Left lung (tissue), 10 donors: ENCODE results near the gene FGFRL1. TPM values are rescaled to one million over a fixed set of nuclear protein-coding genes. Genes with fewer than 3 reads are reported as not detected.
A peak's percentile ranks its signal among the peaks of the same experiment; 100 is the strongest.

Experiments used
- ATAC-seq: fragments of 200-7000 bp; cut with Tn5 transposase; one replicate; pipeline ENCODE4 v1.9.1; 2020; ENCODE audit warnings: moderate library complexity
- DNase-seq, 4 donors: peaks; one replicate each; pipeline ENCODE4 v3.0.0-alpha.2; 2013 to 2020
- H3K27ac ChIP-seq, 2 donors: fragments of 200-600 bp; sonication (generic) in 1 of 2; one replicate each; pipeline versions ENCODE4 v1.5.0 to v1.8.0; 2020 to 2021
- H3K27me3 ChIP-seq, 2 donors: fragments of 200-600 bp; sonication (generic) in 1 of 2; one replicate each; pipeline versions ENCODE4 v1.5.0 to v1.8.0; 2020 to 2021
- H3K36me3 ChIP-seq, 2 donors: fragments of 200-600 bp; sonication (generic) in 1 of 2; one replicate each; pipeline versions ENCODE4 v1.5.0 to v1.8.0; 2020 to 2021
- H3K4me1 ChIP-seq, 2 donors: fragments of 200-600 bp; one replicate each; pipeline ENCODE4 v1.8.0; 2021
- H3K4me3 ChIP-seq, 2 donors: fragments of 200-600 bp; sonication (generic) in 1 of 2; one replicate each; pipeline versions ENCODE4 v1.5.0 to v1.8.0; 2020 to 2021; ENCODE audit warnings: mild to moderate bottlenecking in 1 of 2
- H3K9me3 ChIP-seq, 2 donors: fragments of 200-600 bp; sonication (generic) in 1 of 2; one replicate each; pipeline versions ENCODE4 v1.5.0 to v1.8.0; 2020 to 2021
- intact Hi-C, 2 donors: fragments of 100-400 bp; cut with DNase I; formaldehyde crosslinking; loops; one replicate each; pipeline versions ENCODE4 v1.11.2 to v1.14.2; 2022
- polyA plus RNA-seq, 6 donors: library from polyadenylated mRNA; unstranded; fragments of 120-200 nt; gene quantifications; one replicate each; pipeline ENCODE4 v1.2.1, GENCODE V29; 2013; ENCODE audit not compliant: insufficient read length in 6 of 6
- total RNA-seq, 2 donors: library from RNA; stranded (reverse); fragmentation: NEBNext Ultra II Directional; extraction: Animal tissue kit (Norgen Biotek cat#: 25700); gene quantifications; one replicate each; pipeline ENCODE4 v1.2.1, GENCODE V29; 2021
- TF ChIP-seq, protein P1 (sequence below), 2 donors: fragments of 200-600 bp; sonication (generic) in 1 of 2; IDR thresholded peaks; one replicate each; pipeline versions ENCODE4 v1.5.0 to v1.8.0; 2021; ENCODE audit warnings: antibody characterized with exemption in 2 of 2
- donor health status: DM: no; HTN: yes; CAD: no.
- donor health status: DM: no; HTN: no; CAD: no.

Gene FGFRL1
- total and polyA plus RNA-seq, 8 donors, result 16.3 to 31.2 (median 21.3) TPM

DNA sequence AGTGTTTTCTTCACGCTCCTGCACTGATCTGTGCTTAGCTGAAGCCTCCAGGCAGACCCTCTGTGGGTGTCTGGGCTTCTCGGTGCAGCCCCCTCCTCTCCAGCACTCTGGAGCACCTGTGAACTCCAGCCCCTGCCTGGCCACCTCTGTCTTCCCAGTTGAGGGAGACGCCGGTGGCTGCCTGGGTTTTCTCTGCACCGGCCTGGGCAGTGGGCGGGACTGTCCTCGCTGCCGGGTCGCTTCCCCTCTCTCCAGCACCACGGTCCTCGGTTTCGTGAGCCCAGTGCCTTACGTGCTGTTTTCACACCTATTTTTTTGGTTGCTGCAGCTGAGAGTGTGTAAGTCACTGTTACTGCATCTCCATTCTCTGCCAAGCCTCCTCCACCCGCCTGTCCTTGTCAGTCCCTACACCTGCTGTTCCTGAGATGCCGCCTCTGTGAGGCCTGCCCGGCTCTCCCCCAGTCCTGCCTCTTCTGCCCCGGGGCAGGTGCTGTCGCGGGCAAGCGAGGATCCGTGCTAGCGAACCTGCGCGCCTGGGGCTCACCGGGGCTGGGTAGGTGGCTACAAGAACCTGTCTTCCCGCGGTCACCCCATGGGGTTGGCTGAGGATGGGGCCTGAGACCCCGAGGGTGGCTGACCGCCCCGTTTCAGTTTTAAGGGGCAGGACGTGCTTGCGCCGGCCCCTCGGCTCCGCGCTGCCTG is 2.4 kb upstream of the FGFRL1 start:
- ATAC-seq (peak; percentile 2), DNase-seq (peak in 1 of 4 donors; percentile 59)
- intact Hi-C loops, result no loop called here
- peaks cover 31 to 72% of the 10 kb centered on the region in 2 donors for H3K27me3 ChIP-seq
- H3K4me1 ChIP-seq, result peaks cover 15 to 29% of the 10 kb centered on the region in 2 donors
- no peaks in the 10 kb centered on the region for H3K9me3 ChIP-seq
- TF ChIP-seq, protein P1, sequence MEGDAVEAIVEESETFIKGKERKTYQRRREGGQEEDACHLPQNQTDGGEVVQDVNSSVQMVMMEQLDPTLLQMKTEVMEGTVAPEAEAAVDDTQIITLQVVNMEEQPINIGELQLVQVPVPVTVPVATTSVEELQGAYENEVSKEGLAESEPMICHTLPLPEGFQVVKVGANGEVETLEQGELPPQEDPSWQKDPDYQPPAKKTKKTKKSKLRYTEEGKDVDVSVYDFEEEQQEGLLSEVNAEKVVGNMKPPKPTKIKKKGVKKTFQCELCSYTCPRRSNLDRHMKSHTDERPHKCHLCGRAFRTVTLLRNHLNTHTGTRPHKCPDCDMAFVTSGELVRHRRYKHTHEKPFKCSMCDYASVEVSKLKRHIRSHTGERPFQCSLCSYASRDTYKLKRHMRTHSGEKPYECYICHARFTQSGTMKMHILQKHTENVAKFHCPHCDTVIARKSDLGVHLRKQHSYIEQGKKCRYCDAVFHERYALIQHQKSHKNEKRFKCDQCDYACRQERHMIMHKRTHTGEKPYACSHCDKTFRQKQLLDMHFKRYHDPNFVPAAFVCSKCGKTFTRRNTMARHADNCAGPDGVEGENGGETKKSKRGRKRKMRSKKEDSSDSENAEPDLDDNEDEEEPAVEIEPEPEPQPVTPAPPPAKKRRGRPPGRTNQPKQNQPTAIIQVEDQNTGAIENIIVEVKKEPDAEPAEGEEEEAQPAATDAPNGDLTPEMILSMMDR (IDR thresholded peaks at IDR 0.05), result no peak
- peak overlapping the region; percentile 39 to 53 for H3K4me3 ChIP-seq
- no peaks in the 10 kb centered on the region for H3K36me3 ChIP-seq
- no peak overlapping the region for H3K27ac ChIP-seq

DNA sequence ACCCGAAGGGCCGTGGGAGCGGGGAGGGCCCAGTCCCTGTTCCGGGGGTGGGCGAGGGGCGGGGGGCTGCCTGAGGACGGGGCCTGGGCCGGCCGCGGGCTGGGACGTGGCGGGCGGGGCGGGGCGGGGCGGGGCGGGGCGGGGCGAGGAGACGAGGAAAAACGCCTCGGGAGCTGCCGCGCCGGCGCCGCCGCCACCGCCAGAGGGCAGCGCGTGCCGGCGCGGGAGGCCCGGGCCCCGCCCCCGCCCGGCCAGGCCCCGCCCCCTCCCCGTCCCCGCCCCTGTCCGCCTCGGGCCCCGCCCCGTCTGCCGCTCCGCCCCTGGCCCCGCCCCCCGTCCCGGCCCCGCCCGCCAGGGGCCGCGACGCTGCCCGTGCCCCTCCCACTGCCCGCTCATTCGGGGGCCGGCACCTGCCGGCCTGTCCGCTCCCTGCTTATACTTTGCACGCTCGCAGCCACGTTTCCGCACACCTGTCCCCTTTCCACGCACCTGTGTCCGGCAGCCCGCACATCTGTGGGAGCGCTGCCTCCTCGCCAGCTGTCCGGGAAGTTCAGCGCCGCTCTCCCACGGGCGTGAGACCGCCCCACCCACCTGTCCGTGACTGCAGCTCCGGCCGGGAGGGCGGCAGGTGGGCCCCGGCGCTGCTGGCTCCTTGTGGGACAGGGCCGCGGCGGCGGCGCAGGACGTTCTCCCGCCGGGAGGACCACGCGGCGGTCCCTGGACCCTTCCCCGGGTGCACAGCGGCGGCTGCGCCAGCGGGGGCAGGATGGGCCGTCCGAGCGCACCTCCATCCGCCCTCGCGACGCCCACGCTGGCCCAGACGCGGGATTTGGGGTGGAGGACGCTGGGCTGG is 1.7 kb upstream of the FGFRL1 start:
- Histone ChIP-seq H3K4me3 (peak overlapping the region; percentile 56 to 62), H3K4me1 (peaks cover 15 to 29% of the 10 kb centered on the region in 2 donors), H3K27me3 (peaks cover 25 to 64% of the 10 kb centered on the region in 2 donors), H3K9me3 (no peaks in the 10 kb centered on the region), H3K27ac (peak overlapping the region in 1 of 2 donors; percentile 66), H3K36me3 (no peaks in the 10 kb centered on the region)
- DNase-seq, result peak; percentile 43 to 93 (median 72)
- peak; percentile 78 for ATAC-seq
- intact Hi-C loops, result no loop called here
- TF ChIP-seq, protein P1 (IDR thresholded peaks at IDR 0.05), result no peak

DNA sequence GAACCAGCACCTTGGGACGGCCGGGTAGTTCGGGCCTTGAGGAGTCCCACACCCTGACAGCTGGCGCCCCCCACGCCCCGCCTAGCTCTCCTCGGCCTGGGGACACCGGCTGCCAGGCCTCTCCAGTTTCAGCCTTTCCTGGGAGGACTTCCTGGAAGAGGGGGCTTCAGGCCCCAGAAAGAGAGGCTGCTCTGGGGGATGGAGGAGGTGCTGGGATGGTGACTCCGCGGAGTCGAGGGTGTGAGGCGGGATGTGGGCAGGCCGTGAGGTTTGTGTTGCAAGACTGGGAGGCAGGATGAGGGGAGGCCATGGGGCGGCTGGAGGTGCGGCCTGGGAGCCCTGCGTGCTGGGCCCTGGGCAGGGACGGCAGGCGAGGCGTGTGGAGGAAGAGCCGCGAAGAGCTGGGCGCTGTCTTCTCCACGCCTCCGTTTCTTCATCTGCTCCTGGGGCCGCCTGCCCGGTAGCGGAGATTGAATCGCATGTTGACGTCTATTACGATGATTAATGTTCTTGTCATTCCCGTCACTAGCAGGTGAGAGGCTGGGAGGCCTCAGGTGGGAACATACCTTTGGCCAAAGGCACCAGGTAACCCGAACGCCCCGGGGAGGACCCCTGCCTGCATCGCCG is 918 bp upstream of the FGFRL1 start:
- no peaks in the 10 kb centered on the region for H3K9me3 ChIP-seq
- H3K4me3 ChIP-seq, result peak overlapping the region; percentile 56 to 62
- TF ChIP-seq, protein P1 (IDR thresholded peaks at IDR 0.05), result no peak
- ATAC-seq (peak; percentile 51), DNase-seq (peak; percentile 29 to 91 (median 59))
- peak overlapping the region; percentile 56 to 66 for H3K27ac ChIP-seq
- no peaks in the 10 kb centered on the region for H3K36me3 ChIP-seq
- peaks cover 15 to 29% of the 10 kb centered on the region in 2 donors for H3K4me1 ChIP-seq
- peaks cover 20 to 57% of the 10 kb centered on the region in 2 donors for H3K27me3 ChIP-seq
- intact Hi-C loops, result no loop called here

DNA sequence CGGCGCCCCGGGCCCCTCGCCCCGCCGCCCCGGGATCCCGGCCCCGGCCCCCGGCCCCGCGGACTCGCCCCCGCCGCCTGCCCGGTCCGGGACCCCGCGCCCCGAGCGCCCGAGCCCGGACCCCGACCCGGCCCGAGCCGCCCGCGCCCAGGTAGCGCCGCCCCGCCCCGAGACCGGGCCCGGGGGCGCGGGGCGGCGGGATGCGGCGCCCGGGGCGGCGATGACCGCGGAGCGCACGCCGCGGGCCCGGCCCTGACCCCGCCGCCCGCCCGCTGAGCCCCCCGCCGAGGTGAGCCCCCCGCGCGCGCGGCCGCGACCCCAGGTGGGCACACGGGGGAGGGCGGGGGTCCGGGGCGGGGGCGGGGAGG is 224 bp downstream of the FGFRL1 start:
- Histone ChIP-seq H3K36me3 (no peaks in the 10 kb centered on the region), H3K4me1 (peaks cover 15 to 29% of the 10 kb centered on the region in 2 donors), H3K27me3 (peaks cover 14 to 45% of the 10 kb centered on the region in 2 donors), H3K27ac (no peak overlapping the region), H3K9me3 (no peaks in the 10 kb centered on the region), H3K4me3 (peak overlapping the region in 1 of 2 donors; percentile 62)
- intact Hi-C loops, result no loop called here
- no peak for DNase-seq
- TF ChIP-seq, protein P1 (IDR thresholded peaks at IDR 0.05), result no peak
- no peak for ATAC-seq
